Measurements from ENCODE around the gene IL22RA1.

IL22RA1 gene

GRCh38 chr1:24103408-24103807 is 39.5 kb downstream of the IL22RA1 start:
- Histone ChIP-seq H3K4me2 (ENCODE audit: insufficient read depth, low read length, poor library complexity, severe bottlenecking) (no peak overlapping the region), H2AK5ac (ENCODE audit: low read depth, low read length) (no peak overlapping the region), H3K4ac (ENCODE audit: low read length) (no peak overlapping the region), H2BK120ac (ENCODE audit: low read depth, low read length) (no peak overlapping the region), H3K36me3 (replicated peaks in 1 of 2; ENCODE audit: control insufficient read depth in 2 of 2, insufficient read depth in 2 of 2, low read length in 2 of 2) (no peaks in the 10 kb centered on the region), H3K27me3 (ENCODE audit: control insufficient read depth in 3 of 3, insufficient read depth in 3 of 3, low read depth in 1 of 3, low read length in 3 of 3) (no peaks in the 10 kb centered on the region), H3K4me1 (ENCODE audit: control insufficient read depth in 2 of 2, insufficient read depth in 1 of 2, low read depth in 1 of 2, low read length in 2 of 2) (peaks cover 0 to 12% of the 10 kb centered on the region in 2 donors), H3K18ac (ENCODE audit: low read length) (no peak overlapping the region), H3K14ac (ENCODE audit: low read length) (no peak overlapping the region), H2BK5ac (ENCODE audit: low read length) (no peak overlapping the region), H3K4me3 (ENCODE audit: low read length in 2 of 2) (no peak overlapping the region), H3K9ac (ENCODE audit: low read depth, low read length, poor library complexity) (no peak overlapping the region), H3K27ac (replicated peaks; ENCODE audit: low read length) (no peak overlapping the region), H3K23ac (ENCODE audit: low read depth, low read length, poor library complexity) (no peak overlapping the region), H3K9me3 (replicated peaks in 1 of 2; ENCODE audit: control insufficient read depth in 2 of 2, insufficient read depth in 1 of 2, low read depth in 1 of 2, low read length in 2 of 2) (no peaks in the 10 kb centered on the region), H3K79me1 (ENCODE audit: low read depth, low read length) (no peaks in the 10 kb centered on the region), H4K91ac (ENCODE audit: low read depth, low read length, poor library complexity) (no peak overlapping the region), H2BK12ac (ENCODE audit: low read length) (no peak overlapping the region), H2BK15ac (ENCODE audit: low read length) (no peak overlapping the region), H4K8ac (ENCODE audit: low read depth, low read length) (no peak overlapping the region), H2AFZ (ENCODE audit: low read length) (no peak overlapping the region)
- DNase-seq (ENCODE audit: low spot score) = no peak
- WGBS, 2 donors (ENCODE audit: extremely low coverage in 2 of 2, insufficient read length in 2 of 2, insufficient replicate concordance in 1 of 2) = no CpG with 5 or more reads among the region's 3 CpGs

- Histone ChIP-seq H3K4ac (ENCODE audit: low read length) (no peak overlapping the region), H3K79me1 (ENCODE audit: low read depth, low read length) (no peaks in the 10 kb centered on the region), H3K27ac (replicated peaks; ENCODE audit: low read length) (no peak overlapping the region), H2BK12ac (ENCODE audit: low read length) (no peak overlapping the region), H3K9ac (ENCODE audit: low read depth, low read length, poor library complexity) (no peak overlapping the region), H2AFZ (ENCODE audit: low read length) (no peak overlapping the region), H2BK15ac (ENCODE audit: low read length) (no peak overlapping the region), H4K91ac (ENCODE audit: low read depth, low read length, poor library complexity) (no peak overlapping the region), H3K27me3 (ENCODE audit: control insufficient read depth in 3 of 3, insufficient read depth in 3 of 3, low read depth in 1 of 3, low read length in 3 of 3) (no peaks in the 10 kb centered on the region), H2BK5ac (ENCODE audit: low read length) (no peak overlapping the region), H3K4me3 (ENCODE audit: low read length in 2 of 2) (no peak overlapping the region), H2BK120ac (ENCODE audit: low read depth, low read length) (no peak overlapping the region), H2AK5ac (ENCODE audit: low read depth, low read length) (peak overlapping the region; percentile 11), H3K4me1 (ENCODE audit: control insufficient read depth in 2 of 2, insufficient read depth in 1 of 2, low read depth in 1 of 2, low read length in 2 of 2) (peaks cover 0 to 11% of the 10 kb centered on the region in 2 donors), H3K36me3 (replicated peaks in 1 of 2; ENCODE audit: control insufficient read depth in 2 of 2, insufficient read depth in 2 of 2, low read length in 2 of 2) (no peaks in the 10 kb centered on the region), H3K18ac (ENCODE audit: low read length) (no peak overlapping the region), H3K9me3 (replicated peaks in 1 of 2; ENCODE audit: control insufficient read depth in 2 of 2, insufficient read depth in 1 of 2, low read depth in 1 of 2, low read length in 2 of 2) (no peaks in the 10 kb centered on the region), H3K14ac (ENCODE audit: low read length) (peak overlapping the region; percentile 73), H3K23ac (ENCODE audit: low read depth, low read length, poor library complexity) (no peak overlapping the region), H3K4me2 (ENCODE audit: insufficient read depth, low read length, poor library complexity, severe bottlenecking) (no peak overlapping the region), H4K8ac (ENCODE audit: low read depth, low read length) (no peak overlapping the region)
- no CpG with 5 or more reads among the region's 8 CpGs for WGBS, 2 donors (ENCODE audit: extremely low coverage in 2 of 2, insufficient read length in 2 of 2, insufficient replicate concordance in 1 of 2)
- DNase-seq (ENCODE audit: low spot score) = no peak
These were observed 40.0 kb downstream of the IL22RA1 start for GRCh38 chr1:24102961-24103360.

GRCh38 chr1:24101796-24102586 is 40.9 kb downstream of the IL22RA1 start:
- H3K23ac ChIP-seq (ENCODE audit: low read depth, low read length, poor library complexity) = no peak overlapping the region
- no CpG with 5 or more reads among the region's 9 CpGs for WGBS, 2 donors (ENCODE audit: extremely low coverage in 2 of 2, insufficient read length in 2 of 2, insufficient replicate concordance in 1 of 2)
- H3K4me2 ChIP-seq (ENCODE audit: insufficient read depth, low read length, poor library complexity, severe bottlenecking) = no peak overlapping the region
- H2BK12ac ChIP-seq (ENCODE audit: low read length) = no peak overlapping the region
- no peak overlapping the region for H2BK120ac ChIP-seq (ENCODE audit: low read depth, low read length)
- H3K14ac ChIP-seq (ENCODE audit: low read length) = no peak overlapping the region
- H2BK15ac ChIP-seq (ENCODE audit: low read length) = peak overlapping the region; percentile 28
- H3K9ac ChIP-seq (ENCODE audit: low read depth, low read length, poor library complexity) = peak overlapping the region; percentile 25
- H2AFZ ChIP-seq (ENCODE audit: low read length) = no peak overlapping the region
- H2BK5ac ChIP-seq (ENCODE audit: low read length) = no peak overlapping the region
- H3K4me1 ChIP-seq (ENCODE audit: control insufficient read depth in 2 of 2, insufficient read depth in 1 of 2, low read depth in 1 of 2, low read length in 2 of 2) = peaks cover 0 to under 1% of the 10 kb centered on the region in 2 donors
- no peak overlapping the region for H3K18ac ChIP-seq (ENCODE audit: low read length)
- no peaks in the 10 kb centered on the region for H3K27me3 ChIP-seq (ENCODE audit: control insufficient read depth in 3 of 3, insufficient read depth in 3 of 3, low read depth in 1 of 3, low read length in 3 of 3)
- H3K36me3 ChIP-seq (replicated peaks in 1 of 2; ENCODE audit: control insufficient read depth in 2 of 2, insufficient read depth in 2 of 2, low read length in 2 of 2) = no peaks in the 10 kb centered on the region
- H2AK5ac ChIP-seq (ENCODE audit: low read depth, low read length) = peak overlapping the region; percentile 44
- H3K4me3 ChIP-seq (ENCODE audit: low read length in 2 of 2) = no peak overlapping the region
- no peak overlapping the region for H3K4ac ChIP-seq (ENCODE audit: low read length)
- H4K91ac ChIP-seq (ENCODE audit: low read depth, low read length, poor library complexity) = no peak overlapping the region
- no peak for DNase-seq (ENCODE audit: low spot score)
- H4K8ac ChIP-seq (ENCODE audit: low read depth, low read length) = no peak overlapping the region
- no peaks in the 10 kb centered on the region for H3K9me3 ChIP-seq (replicated peaks in 1 of 2; ENCODE audit: control insufficient read depth in 2 of 2, insufficient read depth in 1 of 2, low read depth in 1 of 2, low read length in 2 of 2)
- no peaks in the 10 kb centered on the region for H3K79me1 ChIP-seq (ENCODE audit: low read depth, low read length)
- no peak overlapping the region for H3K27ac ChIP-seq (replicated peaks; ENCODE audit: low read length)

- H3K27ac ChIP-seq (replicated peaks; ENCODE audit: low read length) = no peak overlapping the region
- peak overlapping the region; percentile 11 for H3K18ac ChIP-seq (ENCODE audit: low read length)
- DNase-seq (ENCODE audit: low spot score) = no peak
These were observed 41.8 kb downstream of the IL22RA1 start for GRCh38 chr1:24100945-24101737.

More at GRCh38 chr1:24100945-24101737, 41.8 kb downstream of the IL22RA1 start:
- Histone ChIP-seq H3K27me3 (ENCODE audit: control insufficient read depth in 3 of 3, insufficient read depth in 3 of 3, low read depth in 1 of 3, low read length in 3 of 3) (no peaks in the 10 kb centered on the region), H2BK5ac (ENCODE audit: low read length) (no peak overlapping the region), H2BK120ac (ENCODE audit: low read depth, low read length) (no peak overlapping the region), H3K36me3 (replicated peaks in 1 of 2; ENCODE audit: control insufficient read depth in 2 of 2, insufficient read depth in 2 of 2, low read length in 2 of 2) (no peaks in the 10 kb centered on the region), H2AK5ac (ENCODE audit: low read depth, low read length) (no peak overlapping the region), H3K23ac (ENCODE audit: low read depth, low read length, poor library complexity) (no peak overlapping the region), H3K4me2 (ENCODE audit: insufficient read depth, low read length, poor library complexity, severe bottlenecking) (no peak overlapping the region), H3K79me1 (ENCODE audit: low read depth, low read length) (no peaks in the 10 kb centered on the region), H3K14ac (ENCODE audit: low read length) (no peak overlapping the region), H4K8ac (ENCODE audit: low read depth, low read length) (no peak overlapping the region), H3K9ac (ENCODE audit: low read depth, low read length, poor library complexity) (no peak overlapping the region), H2BK15ac (ENCODE audit: low read length) (no peak overlapping the region), H3K9me3 (replicated peaks in 1 of 2; ENCODE audit: control insufficient read depth in 2 of 2, insufficient read depth in 1 of 2, low read depth in 1 of 2, low read length in 2 of 2) (no peaks in the 10 kb centered on the region), H2AFZ (ENCODE audit: low read length) (no peak overlapping the region), H2BK12ac (ENCODE audit: low read length) (no peak overlapping the region), H3K4me1 (ENCODE audit: control insufficient read depth in 2 of 2, insufficient read depth in 1 of 2, low read depth in 1 of 2, low read length in 2 of 2) (no peaks in the 10 kb centered on the region), H3K4ac (ENCODE audit: low read length) (no peak overlapping the region), H4K91ac (ENCODE audit: low read depth, low read length, poor library complexity) (no peak overlapping the region), H3K4me3 (ENCODE audit: low read length in 2 of 2) (no peak overlapping the region)
- WGBS, 2 donors (ENCODE audit: extremely low coverage in 2 of 2, insufficient read length in 2 of 2, insufficient replicate concordance in 1 of 2) = no CpG with 5 or more reads among the region's 13 CpGs

Data from neuronal stem cell (in vitro differentiated cells).